EH (cell line): ENCODE data around the gene CERS4.
"Not testable (repeated sequence)": the region's sequence is repeated elsewhere in the genome, so short reads cannot be mapped to it uniquely, and the experiment has no call there.

Experiments
- DNase-seq: peaks from one replicate; pipeline ENCODE4 v3.0.0-alpha.2; 2015; ENCODE audit warnings: low read depth

CERS4 gene

DNA sequence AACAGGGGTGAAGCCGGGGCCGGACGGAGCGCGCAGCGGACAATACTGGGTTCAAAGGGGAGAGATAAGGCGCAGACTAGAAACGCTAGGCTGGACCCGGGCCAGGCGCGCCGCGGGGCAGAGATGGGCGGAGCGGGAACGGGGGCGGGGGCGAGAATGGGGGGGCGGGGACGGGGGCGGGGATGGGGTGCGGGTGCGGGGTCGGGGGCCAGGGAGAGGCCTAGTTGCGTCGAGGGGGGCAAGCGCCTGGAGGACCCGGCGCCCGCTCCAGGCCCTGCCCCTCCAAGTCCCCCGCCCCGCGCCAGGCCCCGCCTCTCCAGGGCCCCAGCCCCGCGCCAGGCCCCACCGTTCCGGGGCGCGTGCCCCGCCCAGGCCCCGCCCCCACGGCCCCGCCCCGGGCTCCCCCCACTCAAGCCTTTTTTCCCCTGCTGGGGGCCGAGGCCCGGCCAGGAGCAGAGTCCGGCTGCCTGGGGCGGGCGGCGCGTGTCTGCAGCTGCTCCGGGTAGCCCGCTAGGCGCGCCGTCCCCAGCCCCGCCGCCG, at the start of gene CERS4:
TSS of gene CERS4 (plus strand) at position 449 of the 540 bp plus-strand sequence. CDS start 41,707 bp downstream, outside the sequence.
- DNase-seq: peak; percentile 37

DNA sequence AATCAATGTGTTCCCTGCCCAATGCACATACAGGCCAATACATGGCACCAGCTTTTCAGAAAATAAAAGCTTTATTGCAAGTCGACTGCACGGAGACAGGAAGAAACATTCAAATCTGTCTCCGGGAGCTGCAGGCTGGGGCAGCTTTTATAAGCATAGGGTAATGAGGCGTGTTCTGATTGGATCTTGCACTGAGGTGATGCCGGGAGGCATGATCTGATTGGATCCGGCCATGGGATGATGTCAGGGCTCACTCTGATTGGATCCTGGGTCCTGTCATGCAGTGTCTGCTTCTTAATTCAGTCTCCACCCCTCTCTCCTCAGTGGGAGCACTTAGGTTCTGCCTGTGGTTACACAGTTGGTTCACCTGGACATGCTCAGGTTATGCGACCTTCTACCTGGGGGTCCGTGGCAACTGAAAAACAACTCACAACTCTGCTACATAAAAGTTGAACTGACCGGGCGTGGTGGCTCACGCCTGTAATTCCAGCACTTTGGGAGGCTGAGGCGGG, 48.0 kb upstream of the CERS4 start:
- peak; percentile 42 for DNase-seq

DNA sequence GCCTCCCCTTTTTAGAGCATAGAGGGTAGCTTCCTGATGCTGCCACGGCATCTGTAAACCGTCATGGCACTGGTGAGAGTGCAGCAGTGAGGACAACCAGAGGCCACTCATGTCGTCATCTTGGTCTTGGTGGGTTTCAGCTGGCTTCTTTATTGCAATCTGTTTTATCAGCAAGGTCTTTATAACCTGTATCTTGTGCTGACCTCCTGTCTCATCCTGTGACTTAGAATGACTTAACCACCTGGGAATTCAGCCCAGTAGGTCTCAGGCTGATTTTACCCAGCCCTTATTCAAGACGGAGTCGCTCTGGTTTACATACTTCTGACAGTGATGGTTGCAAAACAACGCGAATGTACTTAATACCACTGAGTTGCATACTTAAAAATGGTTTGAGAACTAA, 45.4 kb upstream of the CERS4 start:
- DNase-seq: no peak

- DNase-seq: no peak
Observed at GRCh38 chr19:8167985-8168384, 41.2 kb upstream of the CERS4 start.

- no peak for DNase-seq
Observed at GRCh38 chr19:8168537-8168936, 40.6 kb upstream of the CERS4 start.

DNA sequence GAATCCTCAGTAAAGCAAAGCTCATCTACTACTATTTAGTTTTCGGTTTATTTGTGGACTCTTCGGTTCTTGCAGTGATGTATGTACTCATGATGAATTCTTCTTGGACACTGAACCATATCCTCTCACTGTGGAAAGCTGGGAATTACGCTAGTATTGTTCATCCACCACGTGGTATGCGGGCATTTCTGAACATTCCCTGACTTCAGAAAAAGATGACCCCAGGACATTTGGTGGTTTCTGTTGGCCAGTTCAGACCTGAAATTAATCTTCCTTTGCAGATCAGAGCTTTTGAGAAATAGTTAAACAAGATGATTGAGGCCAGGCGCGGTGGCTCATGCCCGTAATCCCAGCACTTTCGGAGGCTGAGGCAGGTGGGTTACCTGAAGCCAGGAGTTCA, 34.5 kb upstream of the CERS4 start:
- DNase-seq: no peak

- DNase-seq: no peak
Observed at GRCh38 chr19:8180018-8180417, 29.2 kb upstream of the CERS4 start.

- DNase-seq: no peak
Observed at GRCh38 chr19:8184274-8184673, 24.9 kb upstream of the CERS4 start.

GRCh38 chr19:8185343-8186068, 23.7 kb upstream of the CERS4 start:
- no peak for DNase-seq

GRCh38 chr19:8192221-8192820, 16.8 kb upstream of the CERS4 start:
- no peak for DNase-seq

DNA sequence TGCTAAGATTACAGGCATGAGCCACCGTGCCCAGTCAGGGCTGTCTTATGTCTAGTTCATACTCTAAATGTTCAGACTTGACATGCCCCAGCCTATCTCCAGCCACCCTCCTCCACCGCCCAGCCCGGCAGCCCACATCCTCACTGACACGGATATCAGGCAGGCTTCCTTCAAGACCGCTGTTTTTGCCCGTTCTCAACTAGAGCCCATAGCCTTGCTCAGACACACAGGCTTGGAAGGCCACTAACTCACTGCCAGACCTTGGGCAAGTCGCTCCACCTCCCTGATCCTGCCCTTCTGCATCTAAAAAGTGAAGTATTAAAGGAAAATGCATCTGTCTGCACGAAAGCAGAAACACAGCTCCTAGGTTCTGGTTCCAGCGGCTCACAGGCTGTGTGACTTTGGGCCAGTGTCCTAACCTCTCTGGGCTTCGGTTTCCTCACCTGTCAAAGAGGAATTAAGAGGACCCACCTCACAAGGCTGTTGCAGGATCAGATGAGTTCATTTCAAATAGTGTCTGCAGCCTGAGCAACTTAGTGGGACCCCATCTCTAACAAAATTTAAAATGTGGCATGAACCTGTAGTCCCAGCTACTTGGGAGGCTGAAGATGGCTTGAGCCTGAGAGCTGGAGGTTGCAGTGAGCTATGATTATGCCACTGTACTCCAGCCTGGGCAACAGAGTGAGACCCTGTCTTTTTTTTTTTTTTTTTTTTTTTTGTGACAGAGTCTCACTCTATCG, 14.5 kb upstream of the CERS4 start:
- no peak for DNase-seq

DNA sequence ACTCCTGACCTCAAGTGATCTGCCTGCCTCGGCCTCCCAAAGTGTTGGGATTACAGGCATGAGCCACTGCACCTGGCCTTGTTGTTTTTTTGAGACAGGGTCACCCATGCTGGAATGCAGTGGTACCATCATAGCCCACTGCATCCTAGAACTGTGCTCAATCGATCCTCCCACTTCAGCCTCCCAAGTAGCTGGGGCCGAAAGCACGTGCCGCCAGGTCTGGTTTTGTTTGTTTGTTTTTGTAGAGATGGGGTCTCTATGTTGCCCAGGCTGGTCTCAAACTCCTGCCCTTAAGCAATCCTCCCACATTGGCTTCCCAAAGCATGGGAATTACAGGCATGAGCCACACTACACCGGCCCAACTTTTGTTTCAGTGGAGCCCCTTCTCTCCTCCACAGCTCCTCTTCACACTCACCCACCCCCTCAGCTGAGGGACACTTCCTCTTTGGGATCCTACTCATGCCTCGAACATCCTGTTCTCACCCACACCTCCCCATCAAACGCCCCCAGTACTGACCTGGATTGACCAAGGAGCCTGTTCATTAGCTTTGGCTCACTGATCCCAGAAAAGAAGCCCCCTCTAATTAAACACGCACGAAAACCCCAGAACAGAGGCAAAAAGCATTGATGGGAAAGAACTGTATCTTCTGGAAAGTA, 12.8 kb upstream of the CERS4 start:
- DNase-seq: no peak

- DNase-seq: not testable (repeated sequence)
Observed at GRCh38 chr19:8203288-8204120, 5.7 kb upstream of the CERS4 start.

GRCh38 chr19:8204961-8205360, 4.2 kb upstream of the CERS4 start:
- no peak for DNase-seq

GRCh38 chr19:8206147-8207087, 2.8 kb upstream of the CERS4 start:
- no peak for DNase-seq

DNA sequence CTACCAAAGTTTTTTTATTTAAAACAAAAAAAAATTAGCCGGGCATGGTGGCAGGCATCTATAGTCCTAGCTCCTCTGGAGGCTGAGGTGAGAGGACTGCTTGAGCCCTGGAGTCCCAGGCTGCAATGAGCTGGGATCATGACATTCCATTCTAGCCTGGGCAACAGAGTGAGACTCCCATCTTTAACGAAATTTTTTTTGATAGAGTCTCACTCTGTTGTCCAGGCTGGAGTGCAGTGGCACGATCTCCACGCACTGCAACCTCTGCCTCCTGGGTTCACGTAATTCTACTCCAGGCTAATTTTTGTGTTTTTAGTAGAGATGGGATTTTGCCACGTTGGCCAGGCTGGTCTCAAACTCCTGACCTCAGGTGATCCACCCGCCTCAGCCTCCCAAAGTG, 1.8 kb upstream of the CERS4 start:
- DNase-seq: not testable (repeated sequence)

DNA sequence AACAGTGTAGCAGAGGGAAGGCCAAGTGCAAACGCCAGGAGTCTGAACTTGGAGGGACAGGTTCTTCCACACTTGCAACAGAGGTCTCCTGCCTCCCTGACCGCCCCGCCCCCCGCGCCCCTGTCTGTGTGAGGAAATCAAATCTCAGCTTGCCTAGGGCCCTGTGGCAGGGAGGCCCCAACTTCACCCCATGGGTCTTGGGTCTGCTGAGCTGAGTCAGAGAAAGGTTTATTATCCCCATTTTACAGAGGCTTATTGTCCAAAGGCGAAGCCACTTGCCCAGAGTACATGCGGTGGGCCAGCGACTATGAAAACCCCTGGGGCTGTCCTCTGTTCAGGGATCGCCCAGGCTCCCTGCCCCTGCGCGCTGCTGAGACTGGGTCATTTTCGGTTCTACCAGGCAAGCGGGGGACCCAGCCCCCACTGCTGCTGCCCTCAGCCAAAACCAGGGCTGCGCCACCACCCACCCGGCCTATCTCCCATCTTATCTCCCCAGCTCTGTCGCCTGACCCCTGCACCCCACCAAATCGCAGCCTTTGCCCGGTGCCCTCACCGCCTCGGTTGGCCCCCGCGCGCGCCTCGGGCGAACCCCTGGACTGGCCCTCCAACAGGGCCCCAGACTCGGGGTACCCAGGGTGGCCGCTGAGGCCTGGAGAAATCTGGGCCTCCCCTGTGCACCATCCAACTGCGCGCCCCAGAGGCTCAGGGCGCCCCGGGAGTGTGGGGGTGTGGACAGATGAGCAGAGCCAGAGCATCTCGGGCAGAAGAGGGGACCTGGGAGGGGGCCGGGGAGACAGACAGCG, 850 bp upstream of the CERS4 start:
- no peak for DNase-seq

DNA sequence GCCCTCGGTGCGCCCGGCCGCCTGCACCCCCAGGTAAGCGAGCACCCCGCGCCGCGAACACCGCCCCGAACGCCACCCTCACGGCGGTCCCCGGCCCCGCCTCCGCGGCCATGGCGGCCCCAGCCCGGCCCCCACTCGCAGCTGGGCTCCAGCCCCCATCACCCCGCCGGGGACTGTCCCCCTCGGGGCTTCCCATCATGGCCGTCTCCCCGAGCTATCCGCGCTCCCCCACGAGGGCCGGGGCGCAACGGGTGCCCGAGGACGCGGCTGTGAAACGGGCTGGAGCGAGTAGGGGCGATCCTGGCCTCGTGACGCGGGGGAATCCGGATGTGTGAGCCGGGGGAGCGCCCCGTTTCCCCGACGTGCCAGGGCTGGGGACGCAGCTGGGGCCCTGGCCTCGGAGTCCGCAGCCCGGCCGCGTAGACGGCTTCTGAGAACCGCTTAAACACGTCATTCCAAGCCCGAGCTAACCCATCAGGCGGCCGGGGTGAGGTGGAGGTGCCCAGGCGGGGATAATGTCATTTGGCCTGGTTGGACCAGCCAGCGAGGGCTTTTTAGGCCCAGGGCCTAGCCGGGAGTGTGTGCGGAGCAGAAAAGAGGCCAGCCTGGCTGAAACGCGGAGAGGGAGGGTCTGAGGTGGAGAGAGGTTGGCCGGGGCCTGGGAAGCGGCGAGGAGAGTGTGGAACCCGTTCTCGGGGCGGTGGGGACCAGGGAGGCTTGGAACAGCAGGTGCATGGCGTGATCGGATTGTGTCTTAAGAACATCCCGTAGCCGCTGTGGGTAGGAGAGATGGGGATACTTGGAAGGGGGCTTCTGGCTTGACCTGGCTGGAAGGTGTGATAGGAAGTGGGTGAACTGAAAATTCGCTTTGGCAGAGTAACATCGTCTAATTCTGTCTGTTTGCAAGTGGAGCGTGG, 550 bp downstream of the CERS4 start:
- peak; percentile 6 for DNase-seq
